ENCODE results near the gene ABCB9.

The ABCB9 gene

DNA sequence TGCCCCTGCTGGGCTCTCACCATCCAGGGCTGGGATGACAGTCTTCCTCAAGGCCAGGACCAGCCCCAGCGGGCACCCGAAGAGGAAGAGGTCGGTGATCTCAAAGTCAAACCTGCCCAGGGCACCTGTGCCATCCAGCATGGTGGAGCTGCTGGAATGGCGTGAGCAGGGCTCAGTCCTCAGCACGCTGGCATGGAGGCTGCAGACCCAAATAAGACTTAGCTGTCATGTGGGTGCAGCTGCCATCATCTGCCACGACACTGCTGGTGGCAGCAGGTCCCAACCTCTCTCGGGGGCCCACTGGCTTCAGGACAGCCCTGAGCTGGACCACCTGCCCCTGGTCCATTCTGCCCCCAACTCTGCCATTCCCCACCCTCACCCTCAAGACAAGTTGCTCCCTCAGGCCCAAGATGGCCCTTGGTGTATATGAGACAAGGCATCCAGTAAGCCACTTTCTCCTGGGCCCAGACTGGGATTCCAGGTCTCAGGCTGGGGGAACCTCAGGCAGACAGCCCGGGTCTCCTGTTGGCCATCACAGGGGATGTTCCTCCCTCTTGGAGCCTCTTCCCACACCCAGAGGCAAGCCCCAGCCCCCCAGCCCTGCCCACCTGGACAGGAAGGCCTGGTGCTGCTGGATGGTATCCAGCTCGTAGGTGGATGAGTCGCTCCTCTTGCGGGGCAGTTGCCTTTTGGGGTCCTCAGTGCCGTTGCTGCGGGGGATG, 28.7 kb upstream of the ABCB9 start:
- H3K36me3 ChIP-seq (ENCODE audit: insufficient read depth, low read length), result no peaks in the 10 kb centered on the region
- H3K79me2 ChIP-seq (ENCODE audit: control insufficient read depth, insufficient read depth, low read length, unreplicated experiment), result no peaks in the 10 kb centered on the region
- peaks cover 4% of the 10 kb centered on the region for H3K4me1 ChIP-seq (ENCODE audit: control insufficient read depth, insufficient read depth, low read length, unreplicated experiment)
- H3K27me3 ChIP-seq (ENCODE audit: insufficient read depth, low read length), result no peaks in the 10 kb centered on the region
- H3K4me3 ChIP-seq (ENCODE audit: low read depth, low read length), result no peak overlapping the region
- H2AFZ ChIP-seq (ENCODE audit: low read length, unreplicated experiment), result no peak overlapping the region
- H3K27ac ChIP-seq (ENCODE audit: low read depth, low read length), result no peak overlapping the region

DNA sequence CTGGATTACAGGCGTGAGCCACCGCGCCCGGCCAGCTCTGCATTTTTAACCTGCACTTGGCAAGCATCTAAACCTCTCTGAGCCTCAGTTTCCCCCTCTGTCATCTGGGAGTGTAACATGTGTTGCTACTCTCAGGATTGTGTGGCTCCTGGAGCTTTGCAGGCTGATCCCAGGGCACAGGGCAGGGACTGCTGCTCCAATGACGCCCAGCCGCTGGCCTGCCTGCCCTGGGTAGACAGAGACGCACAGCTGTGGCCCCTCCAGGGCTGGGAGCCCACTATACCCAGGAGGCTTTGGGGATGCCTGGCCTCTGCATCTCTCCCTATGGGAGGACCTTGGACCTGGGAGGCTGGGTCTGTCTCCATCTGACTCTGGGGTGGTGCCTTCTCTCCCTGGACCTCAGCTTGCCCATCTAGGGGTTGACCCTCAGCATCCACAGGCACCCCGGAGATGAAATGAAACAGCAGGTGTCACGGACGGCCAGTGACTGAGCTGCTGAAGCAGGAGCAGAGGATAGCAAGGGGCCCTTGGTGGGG, 27.9 kb upstream of the ABCB9 start:
- Histone ChIP-seq H3K79me2 (ENCODE audit: control insufficient read depth, insufficient read depth, low read length, unreplicated experiment) (no peaks in the 10 kb centered on the region), H3K4me3 (ENCODE audit: low read depth, low read length) (no peak overlapping the region), H3K27ac (ENCODE audit: low read depth, low read length) (no peak overlapping the region), H2AFZ (ENCODE audit: low read length, unreplicated experiment) (no peak overlapping the region), H3K4me1 (ENCODE audit: control insufficient read depth, insufficient read depth, low read length, unreplicated experiment) (peaks cover 4% of the 10 kb centered on the region), H3K27me3 (ENCODE audit: insufficient read depth, low read length) (no peaks in the 10 kb centered on the region), H3K36me3 (ENCODE audit: insufficient read depth, low read length) (no peaks in the 10 kb centered on the region)

DNA sequence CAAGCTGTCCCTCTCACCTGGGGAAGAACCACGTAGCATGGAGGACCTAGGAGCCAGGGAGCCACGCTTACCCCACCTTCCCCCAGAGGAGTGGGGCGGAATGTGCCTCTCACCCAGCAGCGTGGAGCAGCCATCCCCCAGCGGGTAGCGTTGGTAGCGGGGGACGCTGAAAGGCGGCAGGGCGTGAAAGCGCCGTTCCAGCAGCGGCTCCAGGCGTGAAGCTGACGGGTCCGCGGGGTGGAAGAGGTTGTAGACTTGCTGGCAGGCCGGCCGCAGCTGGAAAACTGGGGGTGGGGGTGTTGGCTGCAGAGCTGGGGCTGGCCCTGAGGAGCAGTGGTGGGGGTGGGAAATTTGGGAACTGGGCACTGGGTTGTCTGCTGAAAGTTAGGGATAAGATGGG, 26.1 kb upstream of the ABCB9 start:
- peaks cover under 1% of the 10 kb centered on the region for H3K4me1 ChIP-seq (ENCODE audit: control insufficient read depth, insufficient read depth, low read length, unreplicated experiment)
- H2AFZ ChIP-seq (ENCODE audit: low read length, unreplicated experiment), result no peak overlapping the region
- H3K4me3 ChIP-seq (ENCODE audit: low read depth, low read length), result no peak overlapping the region
- no peaks in the 10 kb centered on the region for H3K79me2 ChIP-seq (ENCODE audit: control insufficient read depth, insufficient read depth, low read length, unreplicated experiment)
- H3K36me3 ChIP-seq (ENCODE audit: insufficient read depth, low read length), result no peaks in the 10 kb centered on the region
- H3K27ac ChIP-seq (ENCODE audit: low read depth, low read length), result no peak overlapping the region
- no peaks in the 10 kb centered on the region for H3K27me3 ChIP-seq (ENCODE audit: insufficient read depth, low read length)

DNA sequence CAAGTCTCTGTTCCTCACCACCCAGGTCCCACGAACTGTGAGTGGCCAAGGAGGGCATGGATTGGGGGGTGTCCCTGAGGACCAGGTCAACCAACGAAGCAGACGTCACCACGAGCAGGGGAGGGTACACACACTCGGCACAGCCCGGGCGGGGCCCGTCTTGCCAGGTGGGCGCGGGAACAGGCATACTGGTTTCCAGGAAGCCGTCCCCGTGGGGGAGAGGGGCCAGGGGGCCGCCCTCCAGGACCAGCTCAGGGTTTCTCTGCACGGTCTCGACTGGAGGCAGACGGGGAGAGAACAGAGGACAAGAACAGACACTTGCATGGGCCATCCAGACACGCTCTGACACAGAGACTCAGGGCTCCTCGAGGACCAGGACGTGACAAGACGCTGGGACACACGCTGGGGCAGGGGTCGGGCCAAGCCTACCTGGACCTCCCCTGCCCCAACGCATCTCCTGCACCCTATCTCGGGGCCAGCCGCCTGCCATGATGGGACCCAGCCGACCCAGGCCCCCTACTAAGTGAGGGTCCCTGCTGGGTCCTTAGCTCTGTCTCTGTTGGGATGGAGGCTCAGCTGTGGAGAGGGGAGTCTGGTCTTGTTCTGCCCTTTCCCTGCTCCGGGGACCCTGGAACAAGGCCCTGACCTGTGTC, 25.5 kb upstream of the ABCB9 start:
- H3K36me3 ChIP-seq (ENCODE audit: insufficient read depth, low read length), result peaks cover 6% of the 10 kb centered on the region; the same call in 1 of the 2 replicates
- H3K4me3 ChIP-seq (ENCODE audit: low read depth, low read length), result no peak overlapping the region
- H3K27me3 ChIP-seq (ENCODE audit: insufficient read depth, low read length), result no peaks in the 10 kb centered on the region
- no peaks in the 10 kb centered on the region for H3K79me2 ChIP-seq (ENCODE audit: control insufficient read depth, insufficient read depth, low read length, unreplicated experiment)
- H2AFZ ChIP-seq (ENCODE audit: low read length, unreplicated experiment), result no peak overlapping the region
- H3K27ac ChIP-seq (ENCODE audit: low read depth, low read length), result no peak overlapping the region
- H3K4me1 ChIP-seq (ENCODE audit: control insufficient read depth, insufficient read depth, low read length, unreplicated experiment), result no peaks in the 10 kb centered on the region

DNA sequence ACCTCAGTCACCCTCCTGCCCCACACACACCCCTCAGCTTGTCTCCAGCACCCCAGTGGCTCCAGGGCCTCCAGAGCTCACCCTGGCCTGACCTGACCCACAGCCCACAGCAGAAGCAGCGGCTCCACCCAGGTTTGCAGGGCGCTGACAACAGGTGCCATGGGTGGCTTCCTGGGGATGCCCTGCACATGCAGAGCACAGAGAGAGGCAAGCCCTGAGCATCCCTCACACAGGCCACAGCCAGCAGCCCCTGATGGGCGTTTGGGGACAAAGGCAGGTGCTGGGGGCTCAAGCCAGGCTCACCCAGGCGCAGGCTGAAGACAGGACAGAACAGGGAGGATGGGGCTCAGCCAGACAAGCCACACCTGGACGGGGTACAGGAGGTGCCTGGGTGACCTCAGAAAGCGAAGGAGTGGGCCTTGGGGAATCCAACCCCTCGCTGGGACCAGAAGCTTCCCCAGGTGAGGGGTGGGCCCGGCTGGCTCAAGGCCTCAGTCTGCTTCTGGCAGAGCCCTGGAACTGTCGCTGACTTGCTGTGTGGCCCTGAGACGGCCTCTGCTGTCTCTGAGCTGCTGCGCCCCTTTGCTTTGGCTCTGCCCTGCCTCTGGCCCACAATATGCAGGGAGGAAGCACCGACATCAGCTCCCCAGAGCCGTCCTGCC, 24.8 kb upstream of the ABCB9 start:
- no peaks in the 10 kb centered on the region for H3K4me1 ChIP-seq (ENCODE audit: control insufficient read depth, insufficient read depth, low read length, unreplicated experiment)
- no peaks in the 10 kb centered on the region for H3K79me2 ChIP-seq (ENCODE audit: control insufficient read depth, insufficient read depth, low read length, unreplicated experiment)
- peaks cover 7% of the 10 kb centered on the region; the same call in 1 of the 2 replicates for H3K36me3 ChIP-seq (ENCODE audit: insufficient read depth, low read length)
- no peak overlapping the region for H2AFZ ChIP-seq (ENCODE audit: low read length, unreplicated experiment)
- no peaks in the 10 kb centered on the region for H3K27me3 ChIP-seq (ENCODE audit: insufficient read depth, low read length)
- no peak overlapping the region for H3K27ac ChIP-seq (ENCODE audit: low read depth, low read length)
- no peak overlapping the region for H3K4me3 ChIP-seq (ENCODE audit: low read depth, low read length)

DNA sequence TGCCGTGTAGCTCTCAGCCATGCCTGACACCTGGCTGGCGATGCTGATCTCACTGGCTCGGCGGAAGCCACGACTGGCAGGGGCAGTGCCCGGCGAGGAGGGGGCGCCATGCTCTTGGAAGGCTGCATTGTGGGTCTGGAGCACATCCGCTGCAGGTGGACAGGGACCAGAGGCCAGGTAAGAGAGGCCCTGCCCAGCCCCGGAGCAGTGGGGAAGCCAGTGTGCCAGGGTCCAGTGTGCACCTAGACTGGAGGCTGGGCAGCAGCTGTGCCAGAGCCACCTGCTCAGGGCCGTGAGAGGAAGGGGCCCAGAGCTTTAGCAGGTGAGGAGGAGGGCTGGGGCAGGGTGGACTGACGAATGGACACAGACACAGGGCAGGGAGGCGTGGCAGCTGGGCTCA, 24.3 kb upstream of the ABCB9 start:
- Histone ChIP-seq H3K4me1 (ENCODE audit: control insufficient read depth, insufficient read depth, low read length, unreplicated experiment) (no peaks in the 10 kb centered on the region), H3K79me2 (ENCODE audit: control insufficient read depth, insufficient read depth, low read length, unreplicated experiment) (no peaks in the 10 kb centered on the region), H3K36me3 (ENCODE audit: insufficient read depth, low read length) (peaks cover 7% of the 10 kb centered on the region; the same call in 1 of the 2 replicates), H2AFZ (ENCODE audit: low read length, unreplicated experiment) (no peak overlapping the region), H3K4me3 (ENCODE audit: low read depth, low read length) (no peak overlapping the region), H3K27me3 (ENCODE audit: insufficient read depth, low read length) (no peaks in the 10 kb centered on the region), H3K27ac (ENCODE audit: low read depth, low read length) (no peak overlapping the region)

DNA sequence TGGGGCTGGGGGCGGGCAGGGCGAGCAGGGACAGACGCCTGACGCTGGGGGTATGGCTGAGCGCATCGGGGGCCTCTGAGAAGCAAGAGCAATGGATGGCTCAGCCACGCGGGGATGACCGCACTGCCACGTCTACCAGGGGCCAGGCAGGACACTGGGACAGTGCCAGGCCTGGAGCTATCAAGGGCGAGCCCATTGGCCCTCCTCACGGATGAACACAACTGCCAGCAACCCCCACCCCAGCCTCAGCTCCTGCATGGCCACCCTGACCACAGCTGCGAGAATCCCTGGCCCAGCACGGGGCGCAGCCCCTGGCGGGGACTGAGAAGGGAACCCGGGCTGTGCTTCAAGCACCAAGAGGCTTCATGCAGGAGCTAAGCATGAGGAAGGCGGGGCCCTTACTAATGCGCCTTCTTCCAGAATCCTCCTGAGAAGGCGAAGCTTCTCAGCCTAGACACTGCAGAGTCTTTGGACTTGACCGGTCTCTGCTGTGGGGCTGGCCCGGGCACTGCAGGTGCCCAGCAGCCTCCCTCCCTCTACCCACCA, 23.7 kb upstream of the ABCB9 start:
- Histone ChIP-seq H2AFZ (ENCODE audit: low read length, unreplicated experiment) (no peak overlapping the region), H3K4me1 (ENCODE audit: control insufficient read depth, insufficient read depth, low read length, unreplicated experiment) (no peaks in the 10 kb centered on the region), H3K27ac (ENCODE audit: low read depth, low read length) (no peak overlapping the region), H3K79me2 (ENCODE audit: control insufficient read depth, insufficient read depth, low read length, unreplicated experiment) (no peaks in the 10 kb centered on the region), H3K36me3 (ENCODE audit: insufficient read depth, low read length) (peaks cover 7% of the 10 kb centered on the region; the same call in 1 of the 2 replicates), H3K4me3 (ENCODE audit: low read depth, low read length) (no peak overlapping the region), H3K27me3 (ENCODE audit: insufficient read depth, low read length) (no peaks in the 10 kb centered on the region)

DNA sequence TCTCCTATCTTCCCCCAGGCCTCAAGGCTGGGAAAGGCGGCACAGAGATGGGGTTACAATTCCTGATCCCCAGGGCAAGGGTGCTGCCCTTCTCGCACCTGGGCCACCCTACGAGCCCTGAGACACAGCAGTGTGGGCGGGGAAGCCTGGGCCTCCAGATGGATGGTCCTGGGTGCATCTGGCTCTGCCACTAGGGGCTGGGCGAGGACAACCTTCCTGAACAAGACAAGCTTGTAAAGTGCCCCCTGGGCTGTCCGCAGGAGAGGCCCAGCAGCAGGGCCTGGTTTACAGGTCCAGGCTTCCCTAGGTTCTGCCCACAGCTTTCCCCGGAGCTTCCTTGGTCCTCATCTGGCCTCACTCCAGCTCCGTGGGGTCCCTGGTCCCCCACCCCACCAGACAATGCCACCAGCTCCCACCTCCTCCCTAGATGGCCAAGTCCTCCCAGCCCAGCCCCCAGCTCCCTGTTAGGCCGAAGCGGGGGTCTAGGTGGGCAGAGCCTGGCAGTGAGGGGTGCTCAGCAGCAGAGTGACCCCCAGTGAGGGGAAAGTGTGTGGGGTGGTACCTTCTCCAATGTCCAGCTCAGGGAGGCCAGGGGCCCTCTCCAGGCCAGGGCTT, 23.1 kb upstream of the ABCB9 start:
- no peaks in the 10 kb centered on the region for H3K27me3 ChIP-seq (ENCODE audit: insufficient read depth, low read length)
- no peak overlapping the region for H3K27ac ChIP-seq (ENCODE audit: low read depth, low read length)
- H3K79me2 ChIP-seq (ENCODE audit: control insufficient read depth, insufficient read depth, low read length, unreplicated experiment), result no peaks in the 10 kb centered on the region
- no peak overlapping the region for H2AFZ ChIP-seq (ENCODE audit: low read length, unreplicated experiment)
- no peak overlapping the region for H3K4me3 ChIP-seq (ENCODE audit: low read depth, low read length)
- H3K4me1 ChIP-seq (ENCODE audit: control insufficient read depth, insufficient read depth, low read length, unreplicated experiment), result peaks cover 6% of the 10 kb centered on the region
- H3K36me3 ChIP-seq (ENCODE audit: insufficient read depth, low read length), result peaks cover 7% of the 10 kb centered on the region; the same call in 1 of the 2 replicates

DNA sequence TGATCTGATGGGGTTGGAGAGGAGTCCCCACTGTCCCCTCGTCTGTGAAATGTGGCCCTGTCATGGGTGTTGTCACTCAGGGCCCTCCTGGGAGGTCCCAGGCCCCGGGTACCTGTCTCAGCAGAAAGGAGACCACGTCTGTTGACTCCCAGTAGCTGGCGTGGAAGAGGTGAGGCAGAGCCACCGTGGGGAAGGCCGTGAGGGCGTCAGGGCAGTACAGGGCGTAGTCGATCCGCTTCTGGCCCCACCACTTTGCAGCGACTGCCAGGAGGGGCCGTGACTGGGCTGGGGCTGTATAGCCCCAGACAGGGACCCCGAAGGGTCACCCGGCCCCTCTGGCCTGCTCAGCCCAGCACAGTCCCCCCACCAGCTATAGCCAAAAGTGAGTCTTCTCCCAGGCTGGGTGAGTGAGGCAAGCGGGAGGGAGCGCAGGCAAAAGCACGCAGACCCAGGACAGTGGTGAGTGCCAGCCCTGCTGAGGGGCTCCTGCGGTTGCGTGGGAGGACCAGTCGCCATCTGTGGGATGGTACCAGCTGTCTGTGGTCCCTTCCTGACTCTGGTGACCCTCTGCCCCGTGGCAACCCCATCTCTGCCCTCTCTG, 22.4 kb upstream of the ABCB9 start:
- Histone ChIP-seq H3K4me1 (ENCODE audit: control insufficient read depth, insufficient read depth, low read length, unreplicated experiment) (peaks cover 12% of the 10 kb centered on the region), H3K27ac (ENCODE audit: low read depth, low read length) (no peak overlapping the region), H2AFZ (ENCODE audit: low read length, unreplicated experiment) (no peak overlapping the region), H3K79me2 (ENCODE audit: control insufficient read depth, insufficient read depth, low read length, unreplicated experiment) (no peaks in the 10 kb centered on the region), H3K4me3 (ENCODE audit: low read depth, low read length) (no peak overlapping the region), H3K36me3 (ENCODE audit: insufficient read depth, low read length) (peaks cover 7% of the 10 kb centered on the region; the same call in 1 of the 2 replicates), H3K27me3 (ENCODE audit: insufficient read depth, low read length) (no peaks in the 10 kb centered on the region)

DNA sequence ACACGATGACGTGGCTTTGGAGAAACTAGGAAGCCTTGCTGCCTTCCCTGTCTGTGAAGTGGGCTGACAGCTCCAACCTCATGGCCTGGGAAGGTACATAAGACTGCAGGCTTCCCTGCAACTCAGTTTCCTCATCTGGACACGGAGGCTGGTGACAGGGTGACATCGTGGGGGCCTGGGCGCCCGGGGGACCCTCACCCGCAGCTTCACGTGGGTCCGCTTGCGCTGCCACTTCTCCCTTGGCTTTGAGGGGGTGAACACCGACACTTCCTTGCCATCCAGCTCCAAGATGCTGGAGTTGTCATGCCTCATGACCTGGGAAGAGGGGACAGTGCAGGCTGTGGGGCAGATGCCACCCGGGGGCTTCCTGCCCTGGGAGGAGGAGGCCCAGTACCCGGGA, 21.8 kb upstream of the ABCB9 start:
- peaks cover 5% of the 10 kb centered on the region for H3K79me2 ChIP-seq (ENCODE audit: control insufficient read depth, insufficient read depth, low read length, unreplicated experiment)
- no peak overlapping the region for H3K4me3 ChIP-seq (ENCODE audit: low read depth, low read length)
- no peak overlapping the region for H2AFZ ChIP-seq (ENCODE audit: low read length, unreplicated experiment)
- H3K4me1 ChIP-seq (ENCODE audit: control insufficient read depth, insufficient read depth, low read length, unreplicated experiment), result peaks cover 19% of the 10 kb centered on the region
- H3K27me3 ChIP-seq (ENCODE audit: insufficient read depth, low read length), result no peaks in the 10 kb centered on the region
- peaks cover 7% of the 10 kb centered on the region; the same call in 1 of the 2 replicates for H3K36me3 ChIP-seq (ENCODE audit: insufficient read depth, low read length)
- H3K27ac ChIP-seq (ENCODE audit: low read depth, low read length), result no peak overlapping the region

Data from ACC112 (cell line).